Measurements from ENCODE around the gene RAB3IL1. TPM values are rescaled to one million over a fixed set of nuclear protein-coding genes. Genes with fewer than 3 reads are reported as not detected.
A peak's percentile ranks its signal among the peaks of the same experiment; 100 is the strongest.

The RAB3IL1 gene
- total and polyA plus RNA-seq, 11 donors: 4.7 to 22.0 (median 7.5) TPM

DNA sequence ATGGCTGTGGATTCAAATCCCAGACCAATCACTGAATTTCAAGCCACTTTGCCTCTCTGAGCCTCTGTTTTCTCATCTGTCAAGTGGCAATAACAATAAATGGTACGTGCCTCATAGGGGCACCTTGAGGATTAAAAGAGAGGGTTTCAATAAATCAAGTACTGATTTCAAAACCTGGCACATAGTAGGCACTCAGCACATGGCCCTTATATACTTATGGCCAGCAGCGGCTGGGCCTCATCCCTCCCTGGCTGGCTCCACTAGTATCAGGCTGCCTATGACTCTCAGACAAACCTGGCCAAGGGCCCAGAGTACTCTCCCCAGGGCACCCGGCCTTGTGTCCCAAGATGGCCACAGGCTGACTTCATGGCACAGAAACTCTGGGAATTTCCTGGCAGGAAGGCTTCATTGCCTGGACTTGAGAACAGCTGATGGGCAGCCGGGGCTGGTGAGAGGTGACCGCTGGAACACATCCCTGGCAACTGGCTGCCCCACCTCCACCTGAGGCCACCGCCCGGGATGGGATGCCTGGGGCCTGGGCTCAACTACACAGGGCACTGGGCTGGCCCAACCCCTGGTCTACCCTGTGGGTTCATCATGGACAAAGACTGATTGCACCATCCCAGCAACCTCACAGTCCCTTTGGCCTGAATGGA is 29.4 kb downstream of the RAB3IL1 start:
- Histone ChIP-seq H3K4me3 (peak overlapping the region in 2 of 12 donors; percentile 5 to 15), H3K4me1 (peaks cover 17 to 90% (median 56%) of the 10 kb centered on the region in 12 donors), H3K27ac (peak overlapping the region; percentile 10 to 96 (median 84)), H3K9me3 (no peaks in the 10 kb centered on the region), H3K36me3 (no peaks in the 10 kb centered on the region), H3K27me3 (no peaks in the 10 kb centered on the region)
- WGBS, 4 donors: 12 to 30% (median 21%) methylated on average over 5 to 7 of the region's 7 CpGs
- intact Hi-C loops (cut with DNase I): loop anchor here in 2 of 10 donors (1.0 to 5.0 kb wide), 2 partner anchors 14 to 76 kb away; no protein-coding TSS in a partner anchor
- TF ChIP-seq, protein P1, sequence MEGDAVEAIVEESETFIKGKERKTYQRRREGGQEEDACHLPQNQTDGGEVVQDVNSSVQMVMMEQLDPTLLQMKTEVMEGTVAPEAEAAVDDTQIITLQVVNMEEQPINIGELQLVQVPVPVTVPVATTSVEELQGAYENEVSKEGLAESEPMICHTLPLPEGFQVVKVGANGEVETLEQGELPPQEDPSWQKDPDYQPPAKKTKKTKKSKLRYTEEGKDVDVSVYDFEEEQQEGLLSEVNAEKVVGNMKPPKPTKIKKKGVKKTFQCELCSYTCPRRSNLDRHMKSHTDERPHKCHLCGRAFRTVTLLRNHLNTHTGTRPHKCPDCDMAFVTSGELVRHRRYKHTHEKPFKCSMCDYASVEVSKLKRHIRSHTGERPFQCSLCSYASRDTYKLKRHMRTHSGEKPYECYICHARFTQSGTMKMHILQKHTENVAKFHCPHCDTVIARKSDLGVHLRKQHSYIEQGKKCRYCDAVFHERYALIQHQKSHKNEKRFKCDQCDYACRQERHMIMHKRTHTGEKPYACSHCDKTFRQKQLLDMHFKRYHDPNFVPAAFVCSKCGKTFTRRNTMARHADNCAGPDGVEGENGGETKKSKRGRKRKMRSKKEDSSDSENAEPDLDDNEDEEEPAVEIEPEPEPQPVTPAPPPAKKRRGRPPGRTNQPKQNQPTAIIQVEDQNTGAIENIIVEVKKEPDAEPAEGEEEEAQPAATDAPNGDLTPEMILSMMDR (IDR thresholded peaks at IDR 0.05): no peak
- no peak for TF ChIP-seq POLR2A (IDR thresholded peaks at IDR 0.05)
- peak; percentile 68 to 87 (median 82) for ATAC-seq
- DNase-seq: peak; percentile 88 to 96 (median 90)

DNA sequence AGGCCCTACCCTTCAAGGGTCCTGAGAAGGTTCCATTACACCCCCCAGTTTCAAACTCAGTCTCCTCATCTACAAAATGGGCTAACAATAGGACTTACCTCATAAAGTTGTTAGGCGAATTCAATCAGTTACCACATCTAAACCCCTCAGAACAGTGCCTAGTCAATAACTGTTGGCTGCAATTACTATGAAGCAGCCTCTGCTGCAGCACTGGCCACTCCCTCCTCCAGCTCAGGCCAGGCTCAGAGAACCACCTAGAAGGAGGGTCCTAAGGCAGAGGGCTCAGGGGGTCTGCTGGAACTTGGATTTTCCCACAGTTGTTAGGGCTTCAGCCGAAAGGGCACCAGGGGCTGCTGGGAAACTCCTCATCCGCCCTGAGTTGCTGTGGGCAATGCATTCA is 30.7 kb downstream of the RAB3IL1 start:
- H3K27me3 ChIP-seq: no peaks in the 10 kb centered on the region
- no peaks in the 10 kb centered on the region for H3K36me3 ChIP-seq
- peak overlapping the region in 7 of 12 donors; percentile 62 to 96 (median 85) for H3K27ac ChIP-seq
- H3K4me3 ChIP-seq: no peak overlapping the region
- DNase-seq (no peak), ATAC-seq (no peak)
- peaks cover 17 to 90% (median 58%) of the 10 kb centered on the region in 12 donors for H3K4me1 ChIP-seq
- WGBS, 4 donors: 98 to 100% (median 99%) methylated on average over 2 to 3 of the region's 3 CpGs
- H3K9me3 ChIP-seq: no peaks in the 10 kb centered on the region
- TF ChIP-seq, protein P1 (IDR thresholded peaks at IDR 0.05): no peak
- no peak for TF ChIP-seq POLR2A (IDR thresholded peaks at IDR 0.05)
- intact Hi-C loops (cut with DNase I): loop anchor here in 1 of 10 donors (5.0 kb wide), 1 partner anchor 74 kb away; no protein-coding TSS in a partner anchor

DNA sequence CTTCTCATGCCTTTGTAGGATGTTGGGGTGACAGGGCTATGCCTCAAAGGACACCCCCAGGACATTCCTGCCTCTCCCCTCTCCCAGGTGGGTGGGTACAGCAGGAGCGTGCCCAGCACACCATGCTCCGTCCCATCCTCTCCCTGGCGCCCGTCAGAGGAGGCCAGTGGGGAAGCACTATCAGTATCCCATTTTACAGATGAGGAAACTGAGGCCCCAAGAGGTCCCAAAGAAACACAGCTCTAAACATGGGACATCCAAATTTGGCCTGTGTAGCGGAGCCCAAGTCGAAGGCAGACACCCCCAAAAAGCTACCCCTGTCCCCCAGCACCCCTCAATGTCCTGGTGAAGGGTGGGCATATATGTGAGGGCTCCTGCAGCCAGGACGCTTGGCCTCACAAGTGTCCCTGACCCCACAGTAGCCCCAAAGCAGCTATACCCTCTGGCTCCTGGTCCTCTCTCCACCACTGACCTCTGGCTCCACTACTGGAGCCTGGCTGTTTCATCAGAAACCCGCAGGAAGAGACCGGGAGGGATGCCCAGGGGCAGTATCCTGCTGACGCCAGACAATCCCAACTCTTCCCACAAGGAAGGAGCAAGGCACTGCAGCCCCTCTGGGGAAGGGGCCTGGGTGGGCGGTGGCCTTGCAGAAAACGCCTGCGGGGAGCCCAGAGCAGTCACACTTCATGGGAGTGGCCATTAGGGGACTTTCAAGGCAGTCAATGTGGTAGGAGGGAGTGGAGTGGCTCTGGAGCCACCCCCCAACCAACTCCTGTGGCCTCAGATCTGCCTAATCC is 31.4 kb downstream of the RAB3IL1 start:
- Histone ChIP-seq H3K4me1 (peaks cover 17 to 89% (median 61%) of the 10 kb centered on the region in 12 donors), H3K27ac (peak overlapping the region in 4 of 12 donors; percentile 27 to 96 (median 72)), H3K27me3 (no peaks in the 10 kb centered on the region), H3K4me3 (no peak overlapping the region), H3K9me3 (no peaks in the 10 kb centered on the region), H3K36me3 (no peaks in the 10 kb centered on the region)
- intact Hi-C loops (cut with DNase I): loop anchor here in 1 of 10 donors (5.0 kb wide), 1 partner anchor 74 kb away; no protein-coding TSS in a partner anchor
- TF ChIP-seq, protein P1 (IDR thresholded peaks at IDR 0.05): no peak
- TF ChIP-seq POLR2A (IDR thresholded peaks at IDR 0.05): no peak
- DNase-seq: no peak
- whole genome bisulfite sequencing, 4 donors: 90 to 94% (median 94%) methylated on average over 9 to 13 of the region's 13 CpGs
- ATAC-seq: no peak

All from heart left ventricle (tissue), 16 donors.